Caki2 (cell line): ENCODE data around the gene STX5. TPM values are rescaled to one million over a fixed set of nuclear protein-coding genes. Genes with fewer than 3 reads are reported as not detected.
A peak's percentile ranks its signal among the peaks of the same experiment; 100 is the strongest.
"Not testable (repeated sequence)": the region's sequence is repeated elsewhere in the genome, so short reads cannot be mapped to it uniquely, and the experiment has no call there.

Source experiments
- DNase-seq: peaks from one replicate; pipeline ENCODE4 v3.0.0-alpha.2; 2015; ENCODE audit warnings: low read depth
- in situ Hi-C: cut with HindIII; loops from 2 replicates; pipeline ENCODE4 v1.10.0; 2016; ENCODE audit warnings: low sequenced_read_pairs, low pct_unique_long_range_greater_than_20kb, mixed read lengths
- total RNA-seq: library from RNA; depleted of rRNA; stranded (reverse); fragments of >200 nt; shearing (Covaris generic); gene quantifications from 2 replicates; pipeline ENCODE4 v1.2.3, GENCODE V29; 2014; ENCODE audit warnings: low replicate concordance

STX5 gene
- total RNA-seq, 1 experiment from 2014 or later: 29.6 TPM

DNA sequence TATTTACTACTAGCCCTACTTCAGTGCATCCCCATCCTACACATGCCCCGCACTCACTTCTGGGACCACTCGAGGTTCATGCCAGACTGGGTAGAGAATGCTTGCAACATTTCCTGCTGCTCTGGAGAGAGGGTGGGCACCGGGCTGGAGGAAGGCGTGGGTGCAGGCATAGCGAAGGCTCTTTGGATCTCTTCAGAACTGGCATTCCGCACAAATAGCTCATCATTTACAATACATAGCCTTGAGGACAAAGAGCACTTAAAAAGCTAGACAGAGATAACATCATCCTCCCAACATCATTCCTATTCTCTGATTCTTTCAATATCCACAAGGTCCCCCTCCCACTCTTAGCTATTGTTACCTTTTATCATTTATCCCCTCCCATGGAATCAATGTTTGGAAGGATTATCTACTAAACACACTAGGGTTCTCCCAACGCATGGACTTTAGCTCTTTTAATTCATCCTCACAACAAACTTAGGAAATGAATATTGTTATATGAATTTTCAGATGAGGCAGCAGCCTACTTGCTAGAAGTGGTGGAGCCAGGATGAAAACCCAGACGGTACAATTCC lies 37.6 kb downstream of the STX5 start:
- no peak for DNase-seq
- in situ Hi-C loops: no loop called here

DNA sequence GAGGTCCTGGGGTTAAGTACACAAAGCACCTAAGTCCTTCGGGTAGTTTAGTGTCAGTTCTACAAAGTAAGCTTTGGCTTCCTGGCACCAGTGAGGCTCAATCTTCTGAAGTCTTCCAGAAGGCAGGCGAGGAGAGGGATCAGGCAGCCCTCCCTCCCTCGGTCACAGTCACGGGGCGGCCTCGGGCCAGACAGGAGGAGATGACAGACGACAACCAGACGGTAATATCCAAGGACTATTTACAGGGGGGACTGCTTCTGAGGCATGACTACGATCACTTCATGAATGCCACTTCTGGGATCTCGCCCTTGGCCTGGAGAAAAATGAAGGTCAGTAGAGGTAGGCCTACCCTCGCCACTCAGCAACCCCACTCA lies 39.7 kb downstream of the STX5 start:
- DNase-seq: no peak
- in situ Hi-C loops: no loop called here

DNA sequence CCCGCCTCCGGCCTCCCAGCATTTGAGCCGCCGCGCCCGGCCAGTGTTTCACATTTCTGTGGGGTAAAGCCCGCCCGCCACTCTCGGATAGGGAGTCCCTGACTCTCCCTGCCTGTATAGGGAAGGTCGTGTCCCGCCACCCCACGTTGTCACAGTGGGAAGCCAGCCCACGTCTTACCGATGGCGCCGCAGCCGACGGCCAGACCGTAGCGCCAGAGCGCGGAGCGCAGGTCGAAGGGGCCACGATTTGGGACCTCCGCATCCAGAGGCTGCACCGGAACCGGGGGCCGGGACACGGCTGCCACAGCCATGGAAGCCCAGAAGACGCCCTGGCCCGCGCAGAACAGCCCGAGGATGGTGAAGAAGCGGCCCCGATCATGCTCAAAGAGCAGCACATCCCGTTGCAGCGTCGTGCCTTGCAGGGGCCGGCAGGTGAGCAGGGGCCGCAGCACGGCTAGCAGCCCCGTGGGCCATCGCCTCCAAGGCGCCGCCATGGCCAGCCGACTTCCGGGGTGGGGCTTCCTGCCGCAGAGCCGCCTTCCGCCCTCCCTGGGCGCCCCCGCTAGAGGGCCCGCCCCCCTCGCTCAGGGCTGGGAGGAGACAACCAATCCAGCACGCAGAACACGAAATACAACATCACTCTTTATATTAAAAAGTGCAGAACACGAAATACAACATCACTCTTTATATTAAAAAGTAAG lies 40.2 kb downstream of the STX5 start, which contains the start of gene TMEM223:
Gene TMEM223, minus strand, starts transcription at position 506 of the 701 bp plus-strand sequence. Its CDS starts 12 bp downstream, at position 494.
- in situ Hi-C loops: no loop called here
- peak; percentile 76 for DNase-seq

DNA sequence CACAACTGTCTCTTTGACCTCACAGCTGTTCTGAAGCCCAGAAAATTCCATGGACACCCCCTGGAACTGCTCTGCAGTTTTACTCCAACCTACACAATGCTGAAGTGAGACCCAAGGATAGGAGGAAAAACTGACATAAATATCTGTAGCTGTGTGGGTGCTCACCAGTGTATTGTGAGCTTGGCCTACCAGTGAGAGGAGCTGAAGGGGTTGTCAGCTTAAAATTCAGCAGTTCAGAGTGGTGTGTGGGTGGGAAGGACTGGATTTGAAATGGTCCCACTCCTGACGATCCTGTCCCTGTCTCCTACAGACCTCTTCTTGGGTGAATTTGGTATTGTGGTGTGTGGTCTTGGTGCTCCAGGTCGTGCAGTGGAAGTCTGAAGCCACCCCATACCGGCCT lies 42.3 kb downstream of the STX5 start:
- DNase-seq: no peak
- in situ Hi-C loops: no loop called here

DNA sequence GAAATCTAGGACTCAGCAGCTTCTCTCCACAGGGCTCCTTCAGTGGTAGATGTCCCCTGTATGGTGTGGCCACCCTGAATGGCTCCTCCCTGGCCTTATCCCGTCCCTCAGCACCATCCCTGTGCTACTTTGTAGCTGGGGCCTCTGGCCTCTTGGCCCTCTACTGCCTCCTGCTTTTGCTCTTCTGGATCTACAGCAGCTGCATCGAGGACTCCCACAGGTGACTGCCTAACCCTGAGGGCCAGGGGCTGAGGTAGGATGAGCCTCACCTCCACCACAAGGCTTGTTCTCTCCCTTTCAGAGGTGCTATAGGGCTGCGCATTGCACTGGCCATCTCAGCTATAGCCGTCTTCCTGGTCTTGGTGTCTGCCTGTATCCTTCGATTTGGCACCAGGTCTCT lies 42.9 kb downstream of the STX5 start:
- DNase-seq: no peak
- in situ Hi-C loops: no loop called here

DNA sequence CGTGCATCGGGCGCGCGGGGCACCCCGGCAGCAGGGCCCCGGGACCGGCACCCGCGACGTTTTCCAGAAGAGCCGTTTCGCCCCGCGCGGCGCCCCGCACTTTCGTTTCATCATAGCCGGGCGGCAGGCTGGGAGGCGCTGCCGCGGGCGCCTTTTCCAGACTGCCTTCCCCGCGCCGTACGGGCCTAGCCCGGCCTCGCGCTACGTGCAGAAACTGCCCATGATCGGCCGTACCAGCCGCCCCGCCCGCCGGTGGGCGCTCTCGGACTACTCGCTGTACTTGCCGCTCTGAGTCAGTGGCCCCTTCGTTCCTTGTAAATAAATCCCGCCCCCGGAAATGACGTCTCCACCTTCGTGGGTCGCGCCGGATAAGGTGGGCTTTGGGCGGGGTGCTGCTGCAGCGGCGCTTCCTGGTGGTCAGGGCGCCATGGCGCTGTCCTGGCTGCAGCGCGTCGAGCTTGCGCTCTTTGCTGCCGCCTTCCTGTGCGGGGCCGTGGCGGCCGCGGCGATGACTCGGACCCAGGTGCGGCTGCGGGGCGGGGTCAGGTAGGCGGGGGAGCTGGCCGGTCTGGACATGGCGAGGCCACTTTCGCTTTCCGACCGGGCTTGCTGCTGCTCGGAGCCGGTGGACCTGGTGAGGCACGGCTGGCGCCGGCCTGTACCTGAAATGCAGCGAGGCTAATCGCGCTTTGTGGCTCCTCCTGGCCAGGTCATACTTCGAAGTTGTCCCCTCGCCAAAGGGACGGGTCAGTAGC lies 44.7 kb downstream of the STX5 start, which contains the start of gene TMEM179B:
Gene TMEM179B, plus strand, starts transcription at position 398 of the 755 bp plus-strand sequence. Its CDS starts 30 bp downstream, at position 428.
- in situ Hi-C loops: no loop called here
- peak; percentile 95 for DNase-seq

DNA sequence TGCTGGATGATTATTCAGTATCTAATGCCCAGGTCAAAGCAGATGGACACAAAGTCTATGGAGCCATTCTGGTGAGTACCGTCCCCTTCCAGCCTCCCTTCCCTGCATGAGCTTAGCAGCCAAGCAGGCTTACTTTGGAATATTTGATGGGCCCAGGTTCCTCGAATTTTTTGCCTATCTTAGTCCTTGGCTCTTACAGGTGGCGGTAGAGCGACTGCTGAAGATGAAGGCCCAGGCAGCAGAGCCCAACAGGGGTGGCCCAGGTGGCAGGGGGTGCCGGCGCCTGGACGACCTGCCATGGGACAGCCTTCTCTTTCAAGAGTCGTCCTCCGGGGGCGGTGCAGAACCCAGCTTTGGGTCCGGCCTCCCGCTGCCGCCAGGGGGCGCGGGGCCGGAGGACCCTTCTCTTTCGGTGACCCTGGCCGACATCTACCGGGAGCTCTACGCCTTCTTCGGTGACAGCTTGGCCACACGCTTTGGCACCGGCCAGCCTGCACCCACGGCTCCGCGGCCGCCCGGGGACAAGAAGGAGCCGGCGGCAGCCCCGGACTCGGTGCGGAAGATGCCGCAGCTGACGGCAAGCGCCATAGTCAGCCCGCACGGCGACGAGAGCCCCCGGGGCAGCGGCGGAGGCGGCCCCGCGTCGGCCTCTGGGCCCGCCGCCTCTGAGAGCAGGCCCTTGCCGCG lies 45.4 kb downstream of the STX5 start:
- DNase-seq: peak; percentile 87
- in situ Hi-C loops: no loop called here

DNA sequence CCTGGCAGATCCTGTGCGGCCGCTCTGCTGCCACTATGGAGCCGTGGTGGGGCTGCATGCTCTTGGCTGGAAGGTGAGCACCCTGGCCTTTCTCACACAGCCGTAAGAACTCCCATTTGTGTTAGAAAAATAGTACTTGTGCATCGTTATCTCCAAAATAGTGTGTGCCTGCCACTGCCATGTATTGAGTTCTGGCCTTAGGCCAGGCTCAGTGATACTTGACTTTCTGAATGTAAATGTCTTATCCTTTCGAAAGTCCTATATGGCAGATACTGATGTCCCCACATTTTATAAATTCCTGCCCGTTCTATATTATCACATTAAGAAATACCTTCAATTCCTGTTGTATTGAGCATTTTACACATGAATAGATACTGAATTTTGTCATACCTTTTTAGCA lies 49.1 kb downstream of the STX5 start:
- in situ Hi-C loops: no loop called here
- no peak for DNase-seq

DNA sequence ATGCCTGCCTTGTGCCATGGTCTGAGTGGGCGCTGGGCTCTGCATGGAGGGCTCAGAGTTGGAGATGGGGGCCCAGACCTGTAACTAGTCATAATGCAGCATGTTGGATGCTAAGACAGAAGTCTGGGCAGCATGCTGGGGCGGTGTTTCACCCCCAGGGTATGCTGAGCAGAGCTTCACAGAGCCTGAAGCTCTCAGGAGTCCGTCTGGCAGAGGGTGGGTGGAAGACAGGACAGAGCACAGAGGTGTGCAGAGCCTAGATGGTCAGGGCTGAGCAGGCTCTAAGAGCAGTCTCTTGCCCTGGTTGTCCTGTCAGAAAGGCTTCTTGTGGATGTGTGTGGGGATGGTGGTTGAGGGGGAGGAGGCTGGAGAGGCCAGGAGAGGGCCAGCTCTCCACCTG lies 53.4 kb downstream of the STX5 start:
- in situ Hi-C loops: no loop called here

DNA sequence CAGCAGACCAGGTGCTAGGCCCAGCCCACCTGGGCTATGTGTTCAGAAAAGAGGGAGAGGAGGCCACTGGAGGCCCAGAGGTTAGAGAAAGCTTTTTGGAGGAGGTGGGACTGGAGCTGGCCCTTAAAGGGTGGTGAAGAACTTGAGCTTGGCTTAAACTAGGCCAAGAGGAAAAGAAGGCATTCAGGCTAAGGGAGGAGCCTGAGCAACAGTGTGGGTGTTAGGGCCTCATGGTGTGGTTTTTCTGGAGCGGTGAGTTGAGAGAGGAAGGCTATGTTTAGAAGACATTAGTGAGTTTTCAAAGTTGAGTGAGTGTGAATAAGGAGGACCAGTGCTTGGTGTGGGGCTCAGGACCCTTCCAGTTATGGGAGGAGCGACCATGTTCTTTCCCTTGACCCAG lies 54.5 kb downstream of the STX5 start:
- no peak for DNase-seq
- in situ Hi-C loops: no loop called here

More for the DNA sequence above, 53.4 kb downstream of the STX5 start:
- no peak for DNase-seq

DNA sequence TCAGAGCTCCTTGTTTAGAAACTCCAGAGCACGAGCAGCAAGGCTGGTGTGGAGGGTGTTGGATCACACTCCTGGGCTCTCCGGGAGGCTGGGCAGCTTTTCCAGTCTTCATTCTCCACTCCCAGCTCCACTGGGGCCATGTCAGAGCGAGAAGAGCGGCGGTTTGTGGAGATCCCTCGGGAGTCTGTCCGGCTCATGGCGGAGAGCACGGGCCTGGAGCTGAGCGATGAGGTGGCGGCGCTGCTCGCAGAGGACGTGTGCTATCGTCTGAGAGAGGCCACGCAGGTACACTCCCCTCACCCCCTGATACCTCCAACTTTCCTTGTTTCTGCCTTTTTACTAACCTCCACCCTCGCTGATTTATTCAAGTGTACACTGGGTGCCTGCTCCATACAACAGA lies 56.2 kb downstream of the STX5 start:
- DNase-seq: no peak
- in situ Hi-C loops: no loop called here

DNA sequence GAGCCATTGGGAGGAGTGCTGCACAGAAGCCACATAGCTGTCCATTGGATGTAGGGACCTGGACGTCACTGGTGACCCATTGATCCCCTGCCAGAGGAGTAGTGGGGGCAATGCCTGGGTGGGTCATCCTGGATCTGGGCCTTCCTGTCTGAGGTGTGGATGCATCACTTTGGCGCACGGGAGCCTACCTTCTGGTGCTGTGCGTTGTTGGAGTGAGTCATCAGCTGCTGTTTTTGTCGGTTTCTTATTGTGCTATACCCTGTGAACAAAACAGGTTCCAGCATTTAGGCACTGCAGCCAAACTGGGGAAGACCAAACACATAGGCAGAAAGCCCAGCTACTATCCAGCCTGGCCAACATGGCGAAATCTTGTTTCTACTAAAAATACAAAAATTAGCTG lies 57.4 kb downstream of the STX5 start:
- in situ Hi-C loops: no loop called here

DNA sequence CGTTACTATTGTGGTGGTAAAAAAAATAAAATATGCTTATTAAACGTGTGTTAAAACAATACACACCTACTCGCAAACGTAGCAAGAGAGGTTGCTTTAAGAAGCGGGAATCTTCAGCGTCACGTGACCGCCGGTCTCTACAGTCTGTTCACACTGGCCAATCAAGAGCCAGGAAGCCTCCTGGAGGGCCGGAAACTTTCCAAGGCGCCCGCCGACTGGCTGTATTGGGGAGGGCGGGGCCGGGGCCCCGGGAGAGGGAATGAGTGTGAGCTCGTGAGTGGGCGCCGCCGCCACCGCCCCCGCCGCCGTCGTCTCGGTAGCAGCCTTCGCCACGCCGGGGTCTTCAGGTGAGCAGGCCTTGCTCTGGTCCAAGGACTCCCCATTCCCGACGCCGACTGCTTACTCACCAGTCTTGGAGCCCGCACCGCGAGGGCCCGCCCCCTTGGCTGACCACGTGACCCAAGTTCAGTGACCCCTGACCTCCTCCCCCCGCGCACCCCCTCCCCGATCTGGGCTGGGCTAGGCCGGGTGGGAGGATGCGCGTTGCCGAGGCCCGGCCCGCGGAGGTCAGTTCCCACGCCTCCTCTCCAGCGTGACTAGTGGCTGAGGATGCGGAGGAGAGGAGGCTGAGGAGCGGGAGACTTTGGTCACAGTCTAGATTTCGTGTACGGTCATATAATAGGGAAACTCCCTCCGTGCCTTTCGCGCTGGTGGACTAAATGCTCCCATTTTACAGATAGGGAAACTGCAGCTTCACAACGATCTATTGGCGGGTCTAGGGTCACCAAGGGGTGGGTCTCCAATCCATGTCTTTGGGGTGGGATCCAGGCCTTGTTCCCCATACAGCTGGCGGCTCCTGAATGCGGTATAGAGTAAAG lies 60.5 kb downstream of the STX5 start, which contains the start of gene TAF6L:
Gene TAF6L, plus strand, starts transcription at position 253 of the 878 bp plus-strand sequence. CDS start 4,388 bp downstream, outside the sequence.
- in situ Hi-C loops: no loop called here
- peak; percentile 95 for DNase-seq

More for the DNA sequence above, 57.4 kb downstream of the STX5 start:
- DNase-seq: no peak

DNA sequence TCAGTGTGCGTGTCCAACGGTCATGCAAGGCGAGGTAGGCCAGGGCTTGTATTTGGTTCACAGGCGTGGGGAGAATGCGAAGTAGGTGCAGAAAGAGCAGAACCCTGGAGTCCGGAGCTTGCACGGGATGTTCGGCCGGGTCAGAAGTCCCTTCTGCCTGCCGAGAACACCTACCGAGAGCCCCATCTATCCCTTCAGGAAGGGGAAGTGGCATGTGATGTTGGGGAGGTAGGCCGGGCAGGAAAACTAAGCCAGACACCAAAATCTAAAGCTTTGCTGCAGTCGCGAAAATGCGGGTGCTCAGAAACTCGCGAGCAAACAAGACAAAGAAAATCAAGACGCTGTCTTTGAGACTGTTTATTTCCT lies 61.1 kb downstream of the STX5 start:
- in situ Hi-C loops: no loop called here
- DNase-seq: no peak

DNA sequence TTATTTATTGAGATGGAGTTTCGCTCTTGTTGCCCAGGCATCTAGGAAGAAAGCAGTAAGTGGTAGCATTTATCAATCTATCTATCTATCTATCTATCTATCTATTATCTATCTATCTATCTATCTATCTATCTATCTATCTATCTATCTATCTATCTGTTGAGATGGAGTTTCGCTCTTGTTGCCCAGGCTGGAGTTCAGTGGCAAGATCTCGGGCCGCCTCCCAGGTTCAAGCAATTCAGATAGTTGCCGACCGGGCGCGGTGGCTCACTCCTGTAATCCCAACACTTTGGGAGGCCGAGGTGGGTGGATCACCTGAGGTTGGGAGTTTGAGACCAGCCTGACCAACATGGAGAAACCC lies 71.0 kb downstream of the STX5 start:
- DNase-seq, in situ Hi-C loops: not testable (repeated sequence)

DNA sequence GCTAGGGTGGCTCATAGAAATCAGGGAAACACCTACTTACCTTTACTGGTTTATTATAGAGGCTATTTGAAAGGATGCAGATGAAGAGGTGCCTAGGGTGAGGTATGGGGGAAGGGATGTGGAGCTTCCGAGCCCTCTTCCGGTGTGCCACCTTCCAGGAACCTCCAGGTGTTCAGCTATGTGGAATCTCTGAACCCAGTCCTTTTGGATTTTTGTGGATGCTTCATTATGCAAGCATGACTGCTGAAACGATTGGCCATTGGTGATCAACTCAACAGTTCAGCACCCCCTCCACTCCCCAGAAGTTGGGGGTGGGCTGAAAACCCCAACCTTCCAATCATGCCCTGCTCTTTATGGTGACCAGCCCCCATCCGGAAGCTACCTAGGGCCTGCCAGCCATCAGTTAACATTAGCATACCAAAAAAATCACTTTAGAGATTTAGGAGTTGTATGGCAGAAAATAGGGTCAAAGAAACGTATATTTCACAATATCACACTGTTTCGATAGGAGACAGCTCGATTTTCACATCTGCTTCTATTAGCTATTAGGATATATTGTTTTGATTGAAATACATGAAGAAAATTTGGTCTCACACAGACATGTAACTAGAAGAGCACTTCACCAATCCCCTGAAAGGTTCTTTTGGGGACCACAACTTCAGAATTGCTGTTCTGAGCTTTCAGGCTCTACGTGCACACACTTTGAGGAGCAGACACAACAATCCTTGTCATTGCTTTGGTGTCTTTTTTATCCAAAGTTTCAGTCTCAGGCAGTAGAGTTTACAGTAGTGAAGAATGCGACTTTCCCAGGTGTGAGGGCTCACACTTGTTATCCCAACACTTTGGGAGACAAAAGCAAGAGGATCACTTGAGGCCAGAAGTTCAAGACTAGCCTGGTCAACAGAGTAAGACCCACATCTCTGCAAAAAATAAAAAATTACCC lies 73.7 kb downstream of the STX5 start:
- in situ Hi-C loops: no loop called here
- no peak for DNase-seq
